GM18505 (cell line): ENCODE results near the gene SENP1.

Experiments
- ATAC-seq: cut with Tn5 transposase; IDR thresholded peaks from one replicate; pipeline ENCODE4 v1.9.1; 2021; ENCODE audit not compliant: unreplicated experiment
- POLR2A ChIP-seq: IDR thresholded peaks from 4 replicates; pipeline ENCODE4 v1.6.1; 2011; ENCODE audit warnings: borderline replicate concordance; ENCODE audit not compliant: insufficient read depth, insufficient read length; ENCODE audit errors: extremely low read depth

SENP1 gene

DNA sequence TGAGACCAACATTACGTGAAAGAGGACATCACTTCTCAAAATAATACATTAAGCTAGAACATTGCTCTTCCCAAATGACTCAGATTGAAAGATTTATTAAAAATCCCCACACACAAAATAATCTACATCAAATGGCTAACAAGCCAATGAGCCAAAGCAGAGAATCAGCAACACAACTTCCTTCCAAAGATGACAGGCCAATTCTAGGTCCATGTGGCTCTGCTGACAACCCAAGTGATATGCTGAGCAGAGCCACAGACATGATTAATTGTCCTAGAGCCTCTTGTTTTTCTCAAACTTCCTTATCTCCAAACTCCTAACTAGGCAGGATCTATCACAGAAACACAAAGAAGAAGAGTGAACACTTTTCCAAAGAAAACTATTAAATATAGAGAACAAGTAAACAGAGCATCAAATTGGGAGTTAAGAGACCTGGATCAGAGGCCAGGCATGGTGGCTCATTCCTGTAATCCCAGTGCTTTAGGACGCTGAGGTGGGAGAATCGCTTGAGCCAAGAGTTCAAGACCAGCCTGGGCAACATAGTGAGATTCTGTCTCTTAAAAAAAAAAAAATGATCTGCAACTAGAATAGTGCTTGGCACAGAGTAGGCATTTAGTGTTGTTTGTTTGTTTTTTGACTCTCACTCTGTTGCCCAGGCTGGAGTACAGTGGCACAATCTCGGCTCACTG lies 38.5 kb downstream of the SENP1 start:
- ATAC-seq, result no peak
- TF ChIP-seq POLR2A, result no peak

DNA sequence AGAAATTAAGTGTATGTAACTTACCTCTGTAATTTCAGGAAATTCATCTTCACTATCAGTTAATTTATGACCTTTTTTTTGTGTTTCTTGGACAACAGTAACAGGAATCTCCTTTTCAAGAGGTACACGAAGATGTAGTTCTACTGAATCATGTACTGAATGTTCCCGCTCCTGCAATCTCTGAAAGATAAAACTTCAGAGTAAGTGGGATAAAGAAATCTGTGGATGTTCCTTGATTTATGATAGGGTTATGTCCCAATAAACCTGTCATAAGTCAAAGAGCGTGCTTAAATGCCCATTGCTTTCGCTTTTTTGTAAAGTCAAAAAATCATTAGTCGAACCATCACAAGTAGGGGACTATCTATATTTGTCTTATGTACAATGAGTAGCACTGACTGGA lies 40.8 kb downstream of the SENP1 start:
- no peak for TF ChIP-seq POLR2A
- ATAC-seq, result no peak

DNA sequence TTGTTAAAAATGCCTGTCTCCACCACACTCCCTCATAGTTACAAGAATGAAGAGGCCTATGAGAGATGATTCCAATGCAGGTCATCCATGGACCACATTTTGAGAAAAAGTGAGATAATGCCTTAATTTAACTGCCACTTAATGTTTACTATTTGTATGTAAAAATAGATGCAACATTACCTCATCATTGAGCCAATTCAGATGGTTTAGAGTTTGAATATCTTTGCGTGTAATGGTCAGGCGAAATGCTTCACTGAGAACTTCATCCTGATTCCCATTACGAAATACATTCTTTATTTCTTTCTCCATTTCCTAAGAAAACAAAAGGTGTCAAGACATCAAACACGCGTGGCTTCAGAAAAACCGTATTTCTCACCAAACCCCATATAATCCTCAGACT lies 42.3 kb downstream of the SENP1 start:
- no peak for TF ChIP-seq POLR2A

DNA sequence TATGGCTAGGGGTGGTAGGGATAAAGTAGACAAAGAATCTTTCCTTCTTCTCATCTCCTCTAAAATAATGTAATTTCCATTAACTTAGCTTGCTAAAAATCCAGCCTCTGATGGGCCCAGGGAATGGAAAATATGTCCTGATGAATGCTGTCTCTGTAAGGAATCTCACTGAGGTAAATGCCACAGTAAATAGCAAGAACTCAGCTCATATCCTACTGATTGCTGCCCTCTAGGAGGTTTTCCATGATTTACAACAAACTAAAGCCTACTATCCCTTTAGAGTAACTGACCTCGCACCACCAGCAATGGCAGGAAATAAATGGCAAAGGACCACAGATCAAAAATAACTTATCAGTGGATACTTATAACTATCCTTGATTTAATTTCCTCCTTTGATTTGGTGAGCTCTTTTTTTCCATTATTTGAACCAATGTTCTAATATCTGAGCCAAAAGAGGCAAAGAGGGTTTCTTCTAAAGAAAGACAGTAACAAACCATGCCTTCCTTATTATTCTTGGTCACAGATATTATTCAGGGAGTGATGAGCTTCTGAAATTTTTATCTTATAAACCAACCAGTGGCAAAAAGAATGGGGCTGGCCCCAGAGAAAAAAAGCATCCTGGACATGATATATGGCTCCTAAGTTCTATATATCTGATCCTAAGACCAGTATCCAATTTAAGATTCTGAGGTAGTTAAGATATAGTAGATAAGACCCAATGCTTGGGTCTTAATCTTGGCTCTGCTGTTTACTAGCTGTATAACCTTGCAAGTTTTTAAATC lies 43.8 kb downstream of the SENP1 start:
- ATAC-seq, result no peak
- TF ChIP-seq POLR2A, result no peak

More for the DNA sequence above, 42.3 kb downstream of the SENP1 start:
- no peak for ATAC-seq

DNA sequence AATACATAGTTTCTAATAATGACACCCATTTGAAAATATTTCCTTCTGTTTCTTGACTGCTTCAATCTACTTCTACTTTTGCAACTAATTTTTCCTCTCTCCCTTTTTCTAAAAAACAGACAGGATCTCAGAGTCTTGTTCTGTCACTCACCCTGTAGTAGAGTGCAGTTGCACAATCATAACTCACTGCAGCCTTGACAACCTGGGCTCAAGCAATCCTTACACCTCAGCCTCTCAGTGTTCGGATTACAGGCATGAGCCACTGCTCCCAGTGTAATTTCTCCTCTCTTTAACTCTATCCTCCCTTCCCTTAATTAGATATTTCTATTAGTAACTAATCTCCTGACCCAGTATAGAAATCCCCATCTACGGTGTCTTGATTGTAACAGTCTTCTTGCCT lies 45.4 kb downstream of the SENP1 start:
- no peak for TF ChIP-seq POLR2A
- ATAC-seq, result no peak

DNA sequence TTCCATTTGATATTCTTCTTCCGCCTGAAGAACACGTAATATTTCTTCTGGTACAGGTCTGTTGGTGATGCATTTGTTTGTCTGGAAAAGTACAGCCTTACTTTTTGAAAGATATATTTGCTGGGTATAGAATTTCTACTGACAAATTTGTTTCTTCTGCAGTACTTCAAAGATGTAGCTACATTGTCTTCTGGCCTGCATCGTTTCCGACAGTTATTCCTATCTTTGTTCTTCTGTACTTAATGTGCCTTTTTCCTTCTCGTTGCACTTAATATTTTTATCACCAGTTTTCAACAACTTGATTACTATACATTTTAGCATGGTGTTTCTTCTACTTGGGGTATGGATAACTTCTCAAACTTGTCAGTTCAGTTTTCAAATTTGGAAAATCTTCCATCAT lies 47.1 kb downstream of the SENP1 start:
- no peak for ATAC-seq

DNA sequence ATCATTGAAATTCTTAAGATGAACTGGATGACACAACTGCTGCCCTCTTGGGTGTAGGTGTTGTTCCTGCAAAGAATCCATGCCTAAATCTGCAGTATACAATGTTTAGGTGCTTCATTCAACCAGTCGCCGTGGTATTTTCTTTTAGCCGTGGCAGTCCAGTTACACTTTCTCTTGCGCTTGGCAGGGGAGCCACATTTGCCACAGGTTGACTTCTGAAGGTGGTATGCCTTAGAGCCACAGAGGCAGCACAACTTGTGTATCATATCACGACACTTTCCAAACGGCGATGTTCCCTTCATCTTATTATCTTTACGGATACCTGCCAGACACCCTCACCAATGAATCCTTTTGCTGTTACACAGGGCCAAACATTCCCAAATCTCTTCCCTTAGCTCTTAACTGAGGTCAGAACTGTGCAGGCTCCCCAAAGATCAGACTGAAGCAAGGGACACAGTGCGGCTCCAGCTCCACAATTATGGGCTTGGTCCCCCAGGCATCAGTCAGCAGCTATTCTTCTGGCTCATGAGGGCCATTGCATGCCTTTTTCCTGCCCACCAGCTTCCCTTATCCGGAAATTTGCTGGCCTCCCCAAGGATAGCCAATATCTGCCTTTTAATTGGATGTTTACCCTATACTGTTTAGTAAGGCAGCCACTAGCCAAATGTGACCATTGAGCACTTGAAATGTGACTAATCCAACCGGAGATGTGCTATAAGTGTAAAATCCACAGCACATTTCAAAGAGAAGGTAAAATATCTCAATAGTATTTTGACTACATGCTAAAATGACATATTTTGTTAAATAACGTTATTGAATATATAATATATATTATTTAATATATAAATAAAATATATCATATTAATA lies 50.7 kb downstream of the SENP1 start:
- no peak for TF ChIP-seq POLR2A
- ATAC-seq, result no peak

More for the DNA sequence above, 47.1 kb downstream of the SENP1 start:
- no peak for TF ChIP-seq POLR2A

DNA sequence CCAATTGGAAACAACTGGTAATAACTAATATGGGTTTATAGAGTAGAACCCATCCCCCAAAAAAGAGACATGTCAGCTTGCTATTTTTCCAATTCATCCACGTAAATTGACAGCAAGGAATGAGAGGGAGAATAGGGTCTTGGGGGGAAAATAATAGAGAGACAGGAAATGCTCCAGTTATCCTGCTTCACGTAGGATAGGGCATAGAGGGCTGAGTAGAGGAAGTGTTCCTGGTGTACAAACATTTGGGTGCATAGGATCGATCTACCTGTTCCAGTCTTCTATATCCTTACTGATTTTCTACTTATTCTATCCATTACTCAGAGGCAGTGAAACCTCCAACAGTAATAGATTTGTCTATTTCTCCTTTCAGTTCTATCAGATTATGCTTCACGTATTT lies 52.0 kb downstream of the SENP1 start:
- ATAC-seq, result no peak
- no peak for TF ChIP-seq POLR2A

DNA sequence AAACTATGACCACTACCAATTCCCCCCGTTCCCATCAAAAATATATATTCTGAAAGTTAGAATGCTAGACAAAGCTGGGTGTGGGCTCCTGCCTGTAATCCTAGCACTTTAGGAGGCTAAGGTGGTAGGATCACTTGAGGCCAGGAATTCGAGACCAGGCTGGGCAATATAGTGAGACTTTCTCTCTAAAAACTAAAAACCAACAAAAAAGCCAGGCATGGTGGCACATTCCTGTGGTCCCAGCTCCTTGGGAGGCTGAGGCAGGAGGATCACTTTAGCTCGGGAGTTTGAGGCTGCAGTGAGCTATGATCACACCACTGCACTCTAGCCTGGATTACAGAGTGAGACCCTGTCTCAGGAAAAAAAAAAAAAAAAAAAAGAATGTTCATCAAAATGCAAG lies 52.8 kb downstream of the SENP1 start:
- no peak for ATAC-seq
- no peak for TF ChIP-seq POLR2A

DNA sequence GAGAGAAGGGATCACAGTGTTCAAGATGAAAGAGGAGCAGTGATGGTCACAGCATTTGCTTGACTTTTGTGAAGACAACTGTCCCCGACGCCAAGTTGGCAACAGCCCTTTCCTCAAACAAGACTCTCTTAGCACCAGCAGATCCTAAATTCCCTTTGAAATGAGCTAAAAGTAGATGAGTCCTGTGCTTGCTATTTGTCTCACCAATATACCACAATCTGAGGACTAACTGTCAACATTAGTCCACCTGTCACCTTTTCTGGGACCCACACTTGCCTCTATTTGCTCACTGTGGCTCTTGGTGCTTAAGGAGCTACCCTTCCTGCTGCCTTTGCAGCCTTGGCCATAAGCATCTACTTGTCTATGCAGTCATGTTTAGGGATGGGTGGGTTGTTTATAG lies 54.2 kb downstream of the SENP1 start:
- ATAC-seq, result no peak
- TF ChIP-seq POLR2A, result no peak

DNA sequence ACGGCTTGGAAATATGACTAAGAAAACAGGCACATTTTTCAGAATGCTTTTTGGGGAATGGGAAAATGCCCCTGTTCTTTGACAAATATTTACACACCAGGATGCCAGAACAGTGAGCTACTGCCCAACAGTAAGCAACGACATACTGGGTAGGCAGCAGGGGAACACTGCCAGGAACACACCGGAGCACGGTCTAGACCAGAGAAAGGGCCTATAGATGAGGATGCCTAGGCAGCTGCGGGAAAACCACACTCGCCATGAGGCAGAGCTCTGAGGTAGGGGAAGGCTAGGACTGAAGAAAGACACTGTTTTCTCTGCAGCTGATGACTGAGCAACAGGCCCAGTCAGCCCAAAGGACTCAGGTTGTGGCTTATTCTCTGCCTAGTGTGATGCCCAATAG lies 55.7 kb downstream of the SENP1 start:
- no peak for TF ChIP-seq POLR2A
- ATAC-seq, result no peak

DNA sequence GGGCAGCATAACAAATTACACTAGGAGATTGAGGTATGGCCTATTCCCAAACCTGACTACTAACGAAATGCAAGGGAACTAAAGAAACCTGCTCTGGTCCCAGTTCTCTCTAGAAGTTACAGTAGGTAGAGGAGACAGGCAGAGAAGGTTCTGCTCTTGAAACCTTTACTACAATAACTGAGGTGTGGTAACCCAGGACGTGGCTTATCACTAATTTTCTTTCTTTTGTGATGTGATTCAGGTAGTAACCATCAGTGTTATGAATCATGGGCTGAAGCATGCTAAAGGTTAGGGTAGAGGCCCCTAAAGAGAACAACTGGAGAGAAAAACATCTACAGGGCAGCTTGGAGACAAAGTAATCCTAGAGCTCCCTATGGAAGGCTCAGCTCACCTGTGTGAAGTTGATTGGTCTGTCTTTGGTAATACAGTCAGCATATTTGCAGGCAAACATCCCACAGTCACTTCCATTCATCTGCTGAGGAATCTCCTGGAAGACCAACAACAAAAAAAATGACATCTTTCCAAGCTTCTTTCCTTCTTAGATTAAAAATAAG lies 59.8 kb downstream of the SENP1 start:
- no peak for TF ChIP-seq POLR2A
- ATAC-seq, result no peak
